SW 1271 (cell line): Measurements from ENCODE around the gene YY1.
"Not testable (repeated sequence)": the region's sequence is repeated elsewhere in the genome, so short reads cannot be mapped to it uniquely, and the experiment has no call there.

ENCODE experiments used
- DNase-seq, 2 experiments: peaks; one replicate each; lab custom pipeline; 2025; lab: John Stamatoyannopoulos, UW

The YY1 gene

GRCh38 chr14:100213956-100214769 is 24.8 kb upstream of the YY1 start:
- peak; percentile 53 to 86 for DNase-seq

GRCh38 chr14:100214770-100215083 is 24.2 kb upstream of the YY1 start:
- DNase-seq = no peak

GRCh38 chr14:100215330-100215885 is 23.5 kb upstream of the YY1 start:
- no peak for DNase-seq

- no peak for DNase-seq
Observed at GRCh38 chr14:100219126-100219785, 19.7 kb upstream of the YY1 start.

- no peak for DNase-seq
Observed at GRCh38 chr14:100221533-100222223, 17.3 kb upstream of the YY1 start.

GRCh38 chr14:100222224-100223093 is 16.5 kb upstream of the YY1 start:
- DNase-seq = no peak

GRCh38 chr14:100223332-100224201 is 15.4 kb upstream of the YY1 start:
- no peak for DNase-seq

GRCh38 chr14:100224229-100224866 is 14.6 kb upstream of the YY1 start:
- no peak for DNase-seq

- no peak for DNase-seq
Observed at GRCh38 chr14:100225169-100225568, 13.8 kb upstream of the YY1 start.

GRCh38 chr14:100230361-100230760 is 8.6 kb upstream of the YY1 start:
- no peak for DNase-seq

GRCh38 chr14:100234511-100234910 is 4.4 kb upstream of the YY1 start:
- no peak for DNase-seq

GRCh38 chr14:100236271-100236818 is 2.6 kb upstream of the YY1 start:
- DNase-seq = not testable (repeated sequence)

GRCh38 chr14:100236881-100237280 is 2.1 kb upstream of the YY1 start:
- DNase-seq = no peak

GRCh38 chr14:100237735-100238418 is 1.1 kb upstream of the YY1 start:
- DNase-seq = peak in 1 of 2 experiments; percentile 60

GRCh38 chr14:100239211-100239839 is 381 bp downstream of the YY1 start:
- no peak for DNase-seq

GRCh38 chr14:100239840-100240667 is 1.1 kb downstream of the YY1 start:
- peak; percentile 75 to 81 for DNase-seq

GRCh38 chr14:100240668-100241032 is 1.7 kb downstream of the YY1 start:
- no peak for DNase-seq

GRCh38 chr14:100241279-100241678 is 2.3 kb downstream of the YY1 start:
- peak in 1 of 2 experiments; percentile 20 for DNase-seq
